ENCODE results near the gene ITGA8. TPM values are rescaled to one million over a fixed set of nuclear protein-coding genes. Genes with fewer than 3 reads are reported as not detected.

Gene ITGA8
- total and polyA plus RNA-seq, 2 donors (not counting 1 experiment from before 2014, with no cell fraction given) = not detected

GRCh38 chr10:15726042-15726441, 6.3 kb upstream of the ITGA8 start:
- Mint-ChIP-seq H3K27ac (no peak overlapping the region), H3K4me3 (no peak overlapping the region), H3K4me1 (no peaks in the 10 kb centered on the region), H3K27me3 (peaks cover 22% of the 10 kb centered on the region), H3K9me3 (ENCODE audit: insufficient read depth) (peaks cover 7% of the 10 kb centered on the region)
- TF ChIP-seq EZH2 (IDR thresholded peaks at IDR 0.05; ENCODE audit: borderline replicate concordance, insufficient read depth, low read depth, low read length, poor library complexity, severe bottlenecking) (no peak), CTCF (IDR thresholded peaks at IDR 0.05) (no peak)
- POLR2A ChIA-PET = interaction anchor here (0.6 kb wide), 1 partner anchor 118 kb away, joined by 13 read pairs; no protein-coding TSS in a partner anchor
- Histone ChIP-seq H3K4me3 (ENCODE audit: control extremely low read depth in 1 of 5, extremely low read depth in 1 of 5, insufficient read depth in 1 of 5, low read depth in 2 of 5, low read length in 4 of 5) (no peak overlapping the region), H3K4me1 (ENCODE audit: control insufficient read depth in 2 of 2, insufficient read depth in 2 of 2, low read length in 2 of 2) (no peaks in the 10 kb centered on the region), H2AFZ (ENCODE audit: insufficient read depth, low read depth, low read length, poor library complexity, severe bottlenecking) (no peak overlapping the region), H3K4me2 (replicated peaks; ENCODE audit: low read depth, low read length, poor library complexity, severe bottlenecking) (no peak overlapping the region), H3K9me3 (ENCODE audit: control extremely low read depth in 1 of 3, control insufficient read depth in 2 of 3, insufficient read depth in 1 of 3, low read length in 2 of 3) (peaks cover 0 to 4% (median 0%) of the 10 kb centered on the region in 3 donors), H3K27ac (ENCODE audit: low read length in 2 of 2) (no peak overlapping the region), H3K27me3 (replicated peaks in 1 of 4; ENCODE audit: control extremely low read depth in 1 of 4, control insufficient read depth in 3 of 4, insufficient read depth in 4 of 4, low read length in 3 of 4) (peaks cover 0 to 7% (median 2%) of the 10 kb centered on the region in 4 experiments), H3K79me2 (ENCODE audit: control insufficient read depth, insufficient read depth, low read length) (no peaks in the 10 kb centered on the region), H3K36me3 (replicated peaks in 1 of 2; ENCODE audit: control extremely low read depth in 1 of 2, control insufficient read depth in 1 of 2, extremely low read depth in 1 of 2, insufficient read depth in 2 of 2, low read length in 1 of 2) (no peaks in the 10 kb centered on the region), H3K9ac (ENCODE audit: low read length) (no peak overlapping the region), H4K20me1 (ENCODE audit: control insufficient read depth, insufficient read depth, low read length, poor library complexity, severe bottlenecking) (no peaks in the 10 kb centered on the region)
- intact Hi-C loops (cut with micrococcal nuclease) = no loop called here
- ATAC-seq (ENCODE audit: low read depth) (no peak), DNase-seq (no peak)
- no CpG with 5 or more reads among the region's 1 CpG for WGBS (ENCODE audit: insufficient coverage)
- CTCF ChIA-PET = no interaction called here

GRCh38 chr10:15725603-15726002, 5.9 kb upstream of the ITGA8 start:
- intact Hi-C loops (cut with micrococcal nuclease) = no loop called here
- POLR2A ChIA-PET = interaction anchor here (0.6 kb wide), 1 partner anchor 118 kb away, joined by 13 read pairs; no protein-coding TSS in a partner anchor
- H3K4me1 ChIP-seq (ENCODE audit: control insufficient read depth in 2 of 2, insufficient read depth in 2 of 2, low read length in 2 of 2) = no peaks in the 10 kb centered on the region

More at GRCh38 chr10:15725603-15726002, 5.9 kb upstream of the ITGA8 start:
- H3K9ac ChIP-seq (ENCODE audit: low read length) = no peak overlapping the region
- H4K20me1 ChIP-seq (ENCODE audit: control insufficient read depth, insufficient read depth, low read length, poor library complexity, severe bottlenecking) = no peaks in the 10 kb centered on the region
- no peaks in the 10 kb centered on the region for H3K79me2 ChIP-seq (ENCODE audit: control insufficient read depth, insufficient read depth, low read length)
- H3K36me3 ChIP-seq (replicated peaks in 1 of 2; ENCODE audit: control extremely low read depth in 1 of 2, control insufficient read depth in 1 of 2, extremely low read depth in 1 of 2, insufficient read depth in 2 of 2, low read length in 1 of 2) = no peaks in the 10 kb centered on the region
- H3K9me3 Mint-ChIP-seq (ENCODE audit: insufficient read depth) = peaks cover 4% of the 10 kb centered on the region
- no peak overlapping the region for H2AFZ ChIP-seq (ENCODE audit: insufficient read depth, low read depth, low read length, poor library complexity, severe bottlenecking)
- H3K27ac Mint-ChIP-seq = no peak overlapping the region
- TF ChIP-seq CTCF (IDR thresholded peaks at IDR 0.05) (no peak), EZH2 (IDR thresholded peaks at IDR 0.05; ENCODE audit: borderline replicate concordance, insufficient read depth, low read depth, low read length, poor library complexity, severe bottlenecking) (no peak)
- H3K4me3 Mint-ChIP-seq = no peak overlapping the region
- no peak for ATAC-seq (ENCODE audit: low read depth)
- H3K4me2 ChIP-seq (replicated peaks; ENCODE audit: low read depth, low read length, poor library complexity, severe bottlenecking) = no peak overlapping the region
- H3K27ac ChIP-seq (ENCODE audit: low read length in 2 of 2) = no peak overlapping the region
- WGBS (ENCODE audit: insufficient coverage) = 0% methylated on average over 2 of the region's 2 CpGs
- peaks cover 0 to 9% (median 4%) of the 10 kb centered on the region in 4 experiments for H3K27me3 ChIP-seq (replicated peaks in 1 of 4; ENCODE audit: control extremely low read depth in 1 of 4, control insufficient read depth in 3 of 4, insufficient read depth in 4 of 4, low read length in 3 of 4)
- CTCF ChIA-PET = no interaction called here
- no peak for DNase-seq
- peaks cover 0 to 4% (median 0%) of the 10 kb centered on the region in 3 donors for H3K9me3 ChIP-seq (ENCODE audit: control extremely low read depth in 1 of 3, control insufficient read depth in 2 of 3, insufficient read depth in 1 of 3, low read length in 2 of 3)
- H3K4me1 Mint-ChIP-seq = no peaks in the 10 kb centered on the region
- peaks cover 25% of the 10 kb centered on the region for H3K27me3 Mint-ChIP-seq
- no peak overlapping the region for H3K4me3 ChIP-seq (ENCODE audit: control extremely low read depth in 1 of 5, extremely low read depth in 1 of 5, insufficient read depth in 1 of 5, low read depth in 2 of 5, low read length in 4 of 5)
